Rectal smooth muscle tissue (tissue), 1 donor: ENCODE data around the gene PRR11.

ENCODE experiments used
- H3K27ac ChIP-seq: one replicate; pipeline ENCODE4 v1.7.0; 2013; ENCODE audit warnings: low read depth, low read length, inconsistent platforms
- H3K27me3 ChIP-seq: one replicate; pipeline ENCODE4 v1.7.0; 2013; ENCODE audit warnings: low read length; ENCODE audit not compliant: control insufficient read depth, insufficient read depth
- H3K36me3 ChIP-seq: one replicate; pipeline ENCODE4 v1.7.0; 2013; ENCODE audit warnings: low read length; ENCODE audit not compliant: control insufficient read depth, insufficient read depth
- H3K4me1 ChIP-seq: one replicate; pipeline ENCODE4 v1.7.0; 2013; ENCODE audit warnings: low read length; ENCODE audit not compliant: control insufficient read depth, insufficient read depth
- H3K4me3 ChIP-seq: one replicate; pipeline ENCODE4 v1.7.0; 2013; ENCODE audit warnings: low read length
- H3K9ac ChIP-seq: one replicate; pipeline ENCODE4 v1.7.0; 2013; ENCODE audit warnings: low read length

Gene PRR11

DNA sequence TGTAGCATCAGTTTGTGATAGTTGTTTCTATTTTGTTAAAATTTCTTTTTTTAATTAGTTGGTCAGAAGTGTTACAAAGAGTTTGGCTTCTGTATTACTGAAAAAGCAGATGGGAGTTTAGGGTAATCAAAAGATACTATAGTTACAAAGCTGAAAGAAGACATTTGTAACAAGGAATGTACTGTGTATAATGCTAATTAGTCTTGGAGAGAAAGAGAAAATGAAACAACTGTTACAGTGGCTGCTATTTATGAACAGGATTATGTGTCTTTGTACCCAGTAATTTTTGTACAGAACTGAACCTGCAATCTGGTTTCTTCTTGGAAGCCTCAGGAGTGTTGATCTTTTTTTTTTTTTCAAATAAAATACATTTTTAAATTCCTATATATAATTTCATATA lies 79.1 kb downstream of the PRR11 start:
- H3K27ac ChIP-seq, result no peak overlapping the region
- no peak overlapping the region for H3K4me3 ChIP-seq
- H3K9ac ChIP-seq, result no peak overlapping the region
- no peaks in the 10 kb centered on the region for H3K27me3 ChIP-seq
- H3K4me1 ChIP-seq, result no peaks in the 10 kb centered on the region
- no peaks in the 10 kb centered on the region for H3K36me3 ChIP-seq

DNA sequence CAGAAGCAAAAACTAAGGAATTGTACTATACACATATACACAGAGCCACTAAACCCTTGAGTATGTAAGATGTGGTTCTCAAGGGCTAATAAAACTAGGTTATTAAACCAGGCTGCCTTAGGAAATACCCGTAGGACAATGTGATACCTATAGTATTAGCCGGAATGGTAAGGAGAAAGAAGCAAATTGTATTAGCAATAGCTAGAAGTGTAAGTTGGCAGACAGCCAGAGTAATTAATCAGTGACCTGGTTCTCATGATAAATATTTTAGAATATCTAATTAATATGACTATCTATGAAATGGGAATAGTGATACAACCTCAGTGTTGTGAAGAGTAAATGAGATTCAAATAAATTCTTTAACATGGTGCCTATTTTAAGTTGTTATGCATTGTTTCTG lies 83.4 kb downstream of the PRR11 start:
- Histone ChIP-seq H3K27me3 (no peaks in the 10 kb centered on the region), H3K4me3 (no peak overlapping the region), H3K27ac (no peak overlapping the region), H3K9ac (no peak overlapping the region), H3K4me1 (no peaks in the 10 kb centered on the region), H3K36me3 (no peaks in the 10 kb centered on the region)

DNA sequence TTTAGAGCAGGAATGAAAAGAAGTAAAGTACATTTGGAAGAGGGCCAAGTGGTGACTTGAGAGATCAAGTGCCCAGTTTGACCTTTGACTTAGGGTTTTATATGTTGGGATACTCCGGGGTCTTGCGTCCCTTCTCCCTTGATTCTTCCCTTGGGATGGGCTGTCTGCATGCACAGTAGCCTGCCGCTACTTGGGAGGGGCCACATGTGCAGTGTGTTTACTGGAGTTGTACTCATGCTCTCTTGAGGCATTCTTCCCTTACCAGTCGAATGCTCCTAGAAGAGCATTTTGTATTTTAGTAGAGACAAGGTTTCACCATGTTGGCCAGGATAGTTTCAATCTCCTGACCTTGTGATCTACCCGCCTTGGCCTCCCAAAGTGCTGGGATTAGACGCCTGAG lies 88.5 kb downstream of the PRR11 start:
- no peak overlapping the region for H3K27ac ChIP-seq

More for the DNA sequence above, 88.5 kb downstream of the PRR11 start:
- Histone ChIP-seq H3K9ac (no peak overlapping the region), H3K4me3 (no peak overlapping the region), H3K27me3 (no peaks in the 10 kb centered on the region), H3K36me3 (no peaks in the 10 kb centered on the region), H3K4me1 (no peaks in the 10 kb centered on the region)
